Activated CD4-positive, alpha-beta T cell treated with anti-CD3 and anti-CD28 coated beads for 48 hours (primary cell): ENCODE measurements around the gene NR1H3.

Experiments
- DNase-seq: peaks from one replicate; pipeline ENCODE4 v3.0.0-alpha.2; 2020

Gene NR1H3

GRCh38 chr11:47244448-47245350 lies 13.1 kb upstream of the NR1H3 start:
- DNase-seq = no peak

- no peak for DNase-seq
These were observed 12.0 kb upstream of the NR1H3 start for GRCh38 chr11:47245611-47246357.

GRCh38 chr11:47247502-47247901 lies 10.3 kb upstream of the NR1H3 start:
- DNase-seq = no peak

GRCh38 chr11:47248304-47248663 lies 9.5 kb upstream of the NR1H3 start:
- DNase-seq = no peak

- DNase-seq = peak; percentile 92
These were observed 9.0 kb upstream of the NR1H3 start, which contains the start of gene ACP2 for GRCh38 chr11:47248664-47249377. Gene ACP2 (minus strand): TSS chr11:47248814. CDS start chr11:47248789, 25 bp downstream.

- no peak for DNase-seq
These were observed 8.4 kb upstream of the NR1H3 start for GRCh38 chr11:47249378-47249715.

- DNase-seq = no peak
These were observed 6.0 kb upstream of the NR1H3 start for GRCh38 chr11:47251751-47252150.

GRCh38 chr11:47253660-47254059 lies 4.1 kb upstream of the NR1H3 start:
- no peak for DNase-seq

GRCh38 chr11:47254386-47254785 lies 3.4 kb upstream of the NR1H3 start:
- no peak for DNase-seq

GRCh38 chr11:47256374-47256773 lies 1.4 kb upstream of the NR1H3 start:
- no peak for DNase-seq

GRCh38 chr11:47257177-47257516 lies 649 bp upstream of the NR1H3 start:
- no peak for DNase-seq

- no peak for DNase-seq
These were observed 614 bp downstream of the NR1H3 start for GRCh38 chr11:47258317-47258902.

- DNase-seq = peak; percentile 54
These were observed 1.6 kb downstream of the NR1H3 start for GRCh38 chr11:47259232-47259977.

GRCh38 chr11:47260366-47260765 lies 2.6 kb downstream of the NR1H3 start:
- DNase-seq = no peak

GRCh38 chr11:47261291-47261800 lies 3.5 kb downstream of the NR1H3 start:
- DNase-seq = no peak

- DNase-seq = no peak
These were observed 6.3 kb downstream of the NR1H3 start for GRCh38 chr11:47264119-47264518.

GRCh38 chr11:47264521-47264920 lies 6.7 kb downstream of the NR1H3 start:
- DNase-seq = no peak

- DNase-seq = no peak
These were observed 10.1 kb downstream of the NR1H3 start for GRCh38 chr11:47267876-47268275.

GRCh38 chr11:47268448-47269001 lies 10.7 kb downstream of the NR1H3 start:
- DNase-seq = no peak

- peak; percentile 89 for DNase-seq
These were observed 11.4 kb downstream of the NR1H3 start for GRCh38 chr11:47269002-47269828.

GRCh38 chr11:47269829-47270305 lies 12.1 kb downstream of the NR1H3 start, which contains the start of gene MADD:
Gene MADD (plus strand): TSS chr11:47270133.
- DNase-seq = peak; percentile 94
